Stimulated activated CD4-positive, alpha-beta T cell treated with anti-CD3 and anti-CD28 coated beads, TNF-alpha, amount 100 ng/mL, for 48 hours (primary cell): Measurements from ENCODE around the gene AOC1.
"Not testable (repeated sequence)": the region's sequence is repeated elsewhere in the genome, so short reads cannot be mapped to it uniquely, and the experiment has no call there.

ENCODE experiments used
- DNase-seq, 3 donors: peaks; one replicate each; pipeline ENCODE4 v3.0.0-alpha.2; 2020; ENCODE audit warnings: low read depth in 3 of 3

AOC1 gene, protein sequence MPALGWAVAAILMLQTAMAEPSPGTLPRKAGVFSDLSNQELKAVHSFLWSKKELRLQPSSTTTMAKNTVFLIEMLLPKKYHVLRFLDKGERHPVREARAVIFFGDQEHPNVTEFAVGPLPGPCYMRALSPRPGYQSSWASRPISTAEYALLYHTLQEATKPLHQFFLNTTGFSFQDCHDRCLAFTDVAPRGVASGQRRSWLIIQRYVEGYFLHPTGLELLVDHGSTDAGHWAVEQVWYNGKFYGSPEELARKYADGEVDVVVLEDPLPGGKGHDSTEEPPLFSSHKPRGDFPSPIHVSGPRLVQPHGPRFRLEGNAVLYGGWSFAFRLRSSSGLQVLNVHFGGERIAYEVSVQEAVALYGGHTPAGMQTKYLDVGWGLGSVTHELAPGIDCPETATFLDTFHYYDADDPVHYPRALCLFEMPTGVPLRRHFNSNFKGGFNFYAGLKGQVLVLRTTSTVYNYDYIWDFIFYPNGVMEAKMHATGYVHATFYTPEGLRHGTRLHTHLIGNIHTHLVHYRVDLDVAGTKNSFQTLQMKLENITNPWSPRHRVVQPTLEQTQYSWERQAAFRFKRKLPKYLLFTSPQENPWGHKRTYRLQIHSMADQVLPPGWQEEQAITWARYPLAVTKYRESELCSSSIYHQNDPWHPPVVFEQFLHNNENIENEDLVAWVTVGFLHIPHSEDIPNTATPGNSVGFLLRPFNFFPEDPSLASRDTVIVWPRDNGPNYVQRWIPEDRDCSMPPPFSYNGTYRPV

GRCh38 chr7:150852371-150852905, at the start of gene AOC1:
Gene AOC1, plus strand, starts transcription at chr7:150852517. Its CDS starts 3,954 bp downstream, at chr7:150856471.
- DNase-seq = no peak

GRCh38 chr7:150803161-150803860, 49.0 kb upstream of the AOC1 start:
- DNase-seq = no peak

GRCh38 chr7:150804802-150805201, 47.5 kb upstream of the AOC1 start:
- no peak for DNase-seq

DNA sequence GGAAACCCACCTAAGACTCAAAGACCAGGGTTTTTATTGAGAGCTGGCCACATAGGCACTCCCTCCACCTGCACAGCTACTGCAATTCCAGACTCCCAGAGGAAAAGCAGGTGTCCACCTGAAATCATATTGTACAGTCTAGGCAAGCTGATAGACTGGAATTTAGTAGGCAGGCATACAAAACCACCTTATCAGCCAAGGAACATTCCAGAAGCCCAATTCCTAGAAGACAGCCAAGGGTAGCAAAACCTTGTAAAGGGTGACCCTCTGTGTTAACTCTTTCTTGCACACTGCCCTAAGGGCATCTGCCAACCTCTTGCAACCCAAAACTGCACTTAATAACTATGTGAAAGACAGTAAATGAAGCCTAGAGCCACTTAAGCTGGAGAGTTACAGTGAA, 46.5 kb upstream of the AOC1 start:
- DNase-seq = no peak

- DNase-seq = no peak
Measured at GRCh38 chr7:150806454-150806853, 45.9 kb upstream of the AOC1 start.

GRCh38 chr7:150806863-150807262, 45.5 kb upstream of the AOC1 start:
- no peak for DNase-seq

DNA sequence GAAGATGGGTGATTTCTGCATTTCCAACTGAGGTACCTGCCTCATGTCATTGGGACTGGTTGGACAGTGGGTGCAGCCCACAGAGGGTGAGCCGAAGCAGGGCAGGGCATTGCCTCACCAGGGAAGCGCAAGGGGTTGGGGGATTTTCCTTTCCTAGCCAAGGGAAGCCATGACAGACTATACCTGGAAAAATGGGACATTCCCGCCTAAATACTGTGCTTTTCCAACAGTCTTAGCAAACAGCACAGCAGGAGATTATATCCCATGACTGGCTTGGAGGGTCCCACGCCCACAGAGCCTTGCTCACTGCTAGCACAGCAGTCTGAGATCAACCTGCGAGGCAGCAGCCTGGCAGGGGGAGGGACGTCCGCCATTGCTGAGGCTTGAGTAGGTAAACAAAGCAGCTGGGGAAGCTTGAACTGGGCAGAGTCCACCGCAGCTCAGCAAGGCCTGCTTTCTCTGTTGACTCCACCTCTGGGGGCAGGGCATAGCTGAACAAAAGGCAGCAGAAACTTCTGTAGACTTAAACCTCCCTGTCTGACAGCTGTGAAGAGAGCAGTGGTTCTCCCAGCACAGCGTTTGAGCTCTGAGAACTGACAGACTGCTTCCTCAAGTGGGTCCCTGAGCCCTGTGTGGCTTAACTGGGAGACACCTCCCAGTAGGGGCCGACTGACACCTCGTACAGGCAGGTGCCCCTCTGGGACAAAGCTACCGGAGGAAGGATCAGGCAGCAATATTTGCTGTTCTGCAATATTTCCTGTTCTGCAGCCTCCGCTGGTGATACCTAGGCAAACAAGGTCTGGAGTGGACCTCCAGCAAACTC, 44.5 kb upstream of the AOC1 start:
- DNase-seq = not testable (repeated sequence)

DNA sequence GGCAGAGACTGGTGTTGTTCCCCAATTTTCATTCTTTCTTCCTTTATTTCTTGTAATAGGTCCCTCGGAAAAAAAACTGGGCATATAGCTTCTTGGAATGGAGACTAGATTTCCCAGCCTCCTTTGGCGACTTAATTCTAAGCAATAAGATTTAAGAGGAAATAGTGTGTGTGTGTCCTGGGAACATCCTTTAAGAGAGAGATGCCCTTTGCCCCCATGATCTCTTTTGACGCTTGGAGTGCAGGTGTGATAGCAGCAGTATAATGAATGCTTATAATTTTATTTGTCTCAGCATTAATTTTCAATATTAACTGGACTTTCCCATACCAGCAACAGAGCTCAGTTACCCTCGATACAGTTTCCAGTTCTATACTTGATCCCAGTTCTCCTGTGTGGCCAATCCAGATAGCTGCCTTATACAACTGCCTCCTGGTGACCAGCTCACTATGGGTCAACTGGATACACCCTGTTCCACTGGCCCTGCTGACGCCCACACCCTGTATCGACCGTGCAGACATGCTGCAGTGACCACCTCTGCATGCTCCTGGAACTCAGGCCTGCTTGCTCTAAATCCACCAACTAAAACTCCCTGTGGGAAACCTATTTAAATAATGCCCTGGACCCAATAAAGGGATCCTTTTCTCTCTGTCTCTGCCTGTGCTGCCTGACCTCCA, 37.9 kb upstream of the AOC1 start:
- DNase-seq = no peak

DNA sequence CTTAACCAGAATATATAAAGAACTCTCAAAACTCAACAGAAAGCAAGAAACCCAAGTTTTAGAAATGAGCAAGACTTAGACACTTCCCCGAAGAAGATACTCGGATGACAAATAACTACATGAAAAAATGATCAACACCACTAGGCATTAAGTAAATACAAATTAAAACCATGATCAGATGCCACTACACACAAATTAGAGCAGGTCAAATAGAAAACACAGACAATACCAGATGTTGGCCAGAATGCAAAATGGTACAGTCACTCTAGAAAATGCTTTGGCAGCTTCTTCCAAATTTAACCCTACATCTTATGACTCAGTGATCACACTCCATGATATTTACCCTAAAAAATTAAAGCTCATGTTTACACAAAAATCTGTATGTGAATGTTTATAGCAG, 33.3 kb upstream of the AOC1 start:
- no peak for DNase-seq

- no peak for DNase-seq
Measured at GRCh38 chr7:150820148-150820547, 32.2 kb upstream of the AOC1 start.

DNA sequence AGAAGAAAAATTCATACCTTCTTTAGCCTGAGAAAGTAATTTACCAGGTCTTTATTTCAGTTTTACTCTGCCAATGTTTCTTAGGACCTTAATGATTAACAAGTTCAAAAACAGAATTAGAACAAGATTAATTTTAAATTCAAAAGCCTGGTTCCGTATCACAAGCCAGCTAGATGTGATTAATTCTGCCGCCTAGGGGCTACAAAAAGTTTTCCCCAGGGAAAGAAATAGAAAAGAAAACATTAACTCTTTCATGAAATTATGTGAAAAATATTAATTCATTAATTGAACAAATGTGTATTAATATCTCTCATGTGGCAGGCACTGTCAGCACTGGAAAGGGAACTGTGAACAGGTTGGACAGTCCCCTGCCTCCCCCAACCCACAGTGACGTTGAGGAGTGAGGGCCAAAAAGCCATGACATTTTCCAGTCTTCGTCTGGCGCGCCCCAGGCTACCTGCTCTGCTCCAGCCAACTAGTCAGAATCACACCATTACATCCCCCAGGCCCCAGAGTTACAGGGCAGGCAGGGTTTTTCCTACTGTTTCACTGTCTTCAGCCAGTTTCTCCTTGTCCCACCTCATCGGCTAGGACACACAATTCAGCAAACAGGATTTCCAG, 31.6 kb upstream of the AOC1 start:
- no peak for DNase-seq

- no peak for DNase-seq
Measured at GRCh38 chr7:150823043-150823442, 29.3 kb upstream of the AOC1 start.

GRCh38 chr7:150823484-150824126, 28.7 kb upstream of the AOC1 start:
- no peak for DNase-seq

GRCh38 chr7:150824379-150825177, 27.7 kb upstream of the AOC1 start:
- DNase-seq = no peak

- no peak for DNase-seq
Measured at GRCh38 chr7:150826061-150826849, 26.1 kb upstream of the AOC1 start.

DNA sequence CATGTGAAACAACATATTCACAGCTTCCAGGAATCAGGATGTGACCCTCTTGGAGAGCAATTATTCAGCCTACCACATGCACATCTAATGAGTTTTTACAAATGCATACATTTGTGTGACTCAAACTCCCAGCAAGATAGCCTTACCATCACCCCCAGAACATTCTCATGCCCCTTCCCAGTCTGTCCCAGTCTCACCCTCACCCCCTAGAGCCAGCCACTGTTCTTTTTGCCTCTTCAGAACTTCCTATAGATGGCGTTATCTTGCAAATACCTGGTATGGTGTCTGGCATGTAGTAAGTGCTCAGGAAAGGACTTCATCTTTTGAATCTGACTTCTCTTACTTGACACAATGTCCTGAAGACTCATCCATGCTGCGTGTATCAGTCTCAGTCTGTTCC, 23.9 kb upstream of the AOC1 start:
- DNase-seq = no peak

GRCh38 chr7:150829426-150829825, 22.9 kb upstream of the AOC1 start:
- no peak for DNase-seq

- DNase-seq = no peak
Measured at GRCh38 chr7:150830937-150831336, 21.4 kb upstream of the AOC1 start.
